ENCODE results near the gene CLDN5. TPM values are rescaled to one million over a fixed set of nuclear protein-coding genes. Genes with fewer than 3 reads are reported as not detected.
A peak's percentile ranks its signal among the peaks of the same experiment; 100 is the strongest.

CLDN5 gene
- polyA plus RNA-seq, 4 donors = 19.4 to 39.7 (median 21.4) TPM

- DNase-seq (ENCODE audit: low read depth in 4 of 4, low spot score in 3 of 4) = no peak
These were observed 35.9 kb downstream of the CLDN5 start for GRCh38 chr22:19488285-19488684.

GRCh38 chr22:19483481-19484244 lies 40.5 kb downstream of the CLDN5 start:
- no peak for DNase-seq (ENCODE audit: low read depth in 4 of 4, low spot score in 3 of 4)

- no peak for DNase-seq (ENCODE audit: low read depth in 4 of 4, low spot score in 3 of 4)
These were observed 41.9 kb downstream of the CLDN5 start for GRCh38 chr22:19482297-19482696.

- DNase-seq (ENCODE audit: low read depth in 4 of 4, low spot score in 3 of 4) = no peak
These were observed 43.4 kb downstream of the CLDN5 start for GRCh38 chr22:19480789-19481188.

- DNase-seq (ENCODE audit: low read depth in 4 of 4, low spot score in 3 of 4) = no peak
These were observed 44.0 kb downstream of the CLDN5 start for GRCh38 chr22:19480173-19480568.

GRCh38 chr22:19479355-19480172 lies 44.6 kb downstream of the CLDN5 start, which contains the start of gene CDC45:
Gene CDC45 (plus strand): TSS chr22:19479920. CDS start chr22:19479969, 49 bp downstream.
- DNase-seq (ENCODE audit: low read depth in 4 of 4, low spot score in 3 of 4) = peak; percentile 95 to 98 (median 98)

- peak in 1 of 4 donors; percentile 54 for DNase-seq (ENCODE audit: low read depth in 4 of 4, low spot score in 3 of 4)
These were observed 45.3 kb downstream of the CLDN5 start, which contains the start of gene UFD1 for GRCh38 chr22:19478901-19479354. Gene UFD1 (minus strand): TSS chr22:19479193. CDS start chr22:19479085, 108 bp downstream.

GRCh38 chr22:19478045-19478900 lies 45.9 kb downstream of the CLDN5 start:
- no peak for DNase-seq (ENCODE audit: low read depth in 4 of 4, low spot score in 3 of 4)

- DNase-seq (ENCODE audit: low read depth in 4 of 4, low spot score in 3 of 4) = no peak
These were observed 46.7 kb downstream of the CLDN5 start for GRCh38 chr22:19477321-19478044.

GRCh38 chr22:19476023-19476422 lies 48.2 kb downstream of the CLDN5 start:
- DNase-seq (ENCODE audit: low read depth in 4 of 4, low spot score in 3 of 4) = no peak

GRCh38 chr22:19473578-19473977 lies 50.6 kb downstream of the CLDN5 start:
- no peak for DNase-seq (ENCODE audit: low read depth in 4 of 4, low spot score in 3 of 4)

Other genes starting within 250 kb of the CLDN5 start
- gene CLTCL1, start 232.7 kb downstream of the CLDN5 start, polyA plus RNA-seq (ENCODE audit: insufficient read length in 4 of 4) = 1 to 10 TPM; 5.2 to 6.7 (median 6.0) TPM
- 10 to 100 TPM; 22.8 to 32.8 (median 31.2) TPM for gene HIRA, start 92.7 kb downstream of the CLDN5 start, polyA plus RNA-seq (ENCODE audit: insufficient read length in 4 of 4)
- 10 to 100 TPM; 30.8 to 50.0 (median 44.3) TPM for gene MRPL40, start 91.9 kb downstream of the CLDN5 start, polyA plus RNA-seq (ENCODE audit: insufficient read length in 4 of 4)
- 10 to 100 TPM; 39.6 to 46.4 (median 43.2) TPM for gene C22orf39, start 76.7 kb downstream of the CLDN5 start, polyA plus RNA-seq (ENCODE audit: insufficient read length in 4 of 4)
- 10 to 100 TPM; 47.5 to 75.4 (median 61.7) TPM for gene UFD1, start 45.2 kb downstream of the CLDN5 start, polyA plus RNA-seq (ENCODE audit: insufficient read length in 4 of 4)
- 10 to 100 TPM; 14.0 to 23.6 (median 19.9) TPM for gene CDC45, start 44.5 kb downstream of the CLDN5 start, polyA plus RNA-seq (ENCODE audit: insufficient read length in 4 of 4)
- 10 to 100 TPM; 33.9 to 51.7 (median 34.2) TPM for gene SEPTIN5, start 190.1 kb upstream of the CLDN5 start, polyA plus RNA-seq (ENCODE audit: insufficient read length in 4 of 4)
- 1 to 10 TPM; 1.6 to 6.1 (median 4.3) TPM for gene GP1BB, start 199.1 kb upstream of the CLDN5 start, polyA plus RNA-seq (ENCODE audit: insufficient read length in 4 of 4)
- under 1 TPM; 0.17 to 0.59 (median 0.25) TPM for gene TBX1, start 236.4 kb upstream of the CLDN5 start, polyA plus RNA-seq (ENCODE audit: insufficient read length in 4 of 4)